Natural killer cell (primary cell): ENCODE measurements around the gene MARCHF11. TPM values are rescaled to one million over a fixed set of nuclear protein-coding genes. Genes with fewer than 3 reads are reported as not detected.

Experiments
- ATAC-seq, 3 donors: fragments of 150-1000 bp in 2 of 3; fragments of 200-7000 bp in 1 of 3; cut with Tn5 transposase; 1 replicate in 1 of 3; 2 replicates in 2 of 3; pipeline ENCODE4 v1.10.0; 2021; ENCODE audit warnings: mild to moderate bottlenecking in 2 of 3, moderate library complexity in 2 of 3
- DNase-seq, 2 donors: peaks; one replicate each; pipeline versions ENCODE4 v3.0.0 to v3.0.0-alpha.2; 2013 to 2021; ENCODE audit warnings: mixed read lengths in 1 of 2
- H3K27ac ChIP-seq: one replicate; pipeline ENCODE4 v1.5.1; 2013; ENCODE audit warnings: mild to moderate bottlenecking, low read length
- H3K27me3 ChIP-seq: one replicate; pipeline ENCODE4 v1.6.1; 2013; ENCODE audit warnings: low read length; ENCODE audit not compliant: control insufficient read depth, insufficient read depth
- H3K36me3 ChIP-seq: one replicate; pipeline ENCODE4 v1.6.1; 2013; ENCODE audit warnings: low read length; ENCODE audit not compliant: control insufficient read depth, insufficient read depth
- H3K4me1 ChIP-seq: one replicate; pipeline ENCODE4 v1.6.1; 2013; ENCODE audit warnings: low read length; ENCODE audit not compliant: control insufficient read depth, insufficient read depth
- H3K4me3 ChIP-seq: one replicate; pipeline ENCODE4 v1.5.1; 2013; ENCODE audit warnings: low read length
- H3K9me3 ChIP-seq: one replicate; pipeline ENCODE4 v1.6.1; 2013; ENCODE audit warnings: low read length; ENCODE audit not compliant: control insufficient read depth, insufficient read depth
- H3K27ac Mint-ChIP-seq, 2 donors: one replicate each; pipeline ENCODE4 v1.8.0; 2022; ENCODE audit warnings: mild to moderate bottlenecking in 2 of 2, mixed read lengths in 2 of 2, moderate library complexity in 1 of 2
- H3K27me3 Mint-ChIP-seq, 2 donors: one replicate each; pipeline ENCODE4 v1.8.0; 2022; ENCODE audit warnings: low read depth in 2 of 2, mixed read lengths in 2 of 2
- H3K36me3 Mint-ChIP-seq: one replicate; pipeline ENCODE4 v1.8.0; 2022; ENCODE audit warnings: mixed read lengths
- H3K4me1 Mint-ChIP-seq, 2 donors: one replicate each; pipeline ENCODE4 v1.8.0; 2022; ENCODE audit warnings: mixed read lengths in 2 of 2
- H3K4me3 Mint-ChIP-seq: one replicate; pipeline ENCODE4 v1.8.0; 2022; ENCODE audit warnings: mild to moderate bottlenecking, moderate library complexity, mixed read lengths
- H3K9me3 Mint-ChIP-seq, 2 donors: one replicate each; pipeline ENCODE4 v1.8.0; 2022; ENCODE audit warnings: mixed read lengths in 2 of 2
- WGBS: methylation state at CpG from one replicate; pipeline ENCODE4 v1.1.7; 2013; ENCODE audit warnings: missing lambda C conversion rate; ENCODE audit not compliant: insufficient coverage; 5-methylcytosine and 5-hydroxymethylcytosine counted together
- intact Hi-C: fragments of 100-400 bp; cut with micrococcal nuclease; formaldehyde crosslinking; loops from one replicate; pipeline ENCODE4 v1.14.2; 2022
- total RNA-seq, 4 donors: library from RNA; stranded (reverse); fragments of 120-200 nt in 1 of 4; gene quantifications; one replicate each; pipeline versions ENCODE4 v1.2.3 to v1.2.4, GENCODE V29; 2013 to 2022
- TF ChIP-seq, protein P1 (sequence below): fragments of 200-600 bp; IDR thresholded peaks from one replicate; pipeline ENCODE4 v1.8.0; 2022; ENCODE audit warnings: antibody characterized with exemption

MARCHF11 gene
- total RNA-seq, 3 donors from 2014 or later (not counting 1 experiment from before 2014, with no cell fraction given) = not detected

DNA sequence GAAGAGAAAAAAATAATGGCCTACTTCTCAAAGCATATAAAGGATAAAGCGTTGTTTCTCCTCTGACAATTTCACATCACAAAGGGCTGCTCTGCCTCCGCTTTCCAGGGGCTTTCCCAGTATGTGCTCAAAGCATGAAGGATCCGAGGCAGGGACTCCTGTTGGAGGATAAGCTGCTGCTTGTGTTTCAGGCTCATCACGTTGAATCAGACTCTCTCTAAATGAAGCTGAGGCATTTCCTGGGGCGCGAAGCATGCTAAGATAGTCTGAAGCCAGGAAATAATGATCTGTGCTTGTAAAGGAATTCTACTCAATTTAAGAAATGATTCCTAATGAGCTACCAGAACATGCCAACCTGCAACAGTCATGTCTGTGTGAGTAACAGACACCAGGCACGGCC lies 97.5 kb downstream of the MARCHF11 start:
- peaks cover 12% of the 10 kb centered on the region for H3K36me3 Mint-ChIP-seq
- H3K4me1 Mint-ChIP-seq = no peaks in the 10 kb centered on the region
- H3K4me3 ChIP-seq = no peak overlapping the region
- no peak overlapping the region for H3K27ac ChIP-seq
- 74% methylated on average over 7 of the region's 7 CpGs for WGBS
- no peaks in the 10 kb centered on the region for H3K27me3 Mint-ChIP-seq
- intact Hi-C loops = no loop called here
- TF ChIP-seq, protein P1, sequence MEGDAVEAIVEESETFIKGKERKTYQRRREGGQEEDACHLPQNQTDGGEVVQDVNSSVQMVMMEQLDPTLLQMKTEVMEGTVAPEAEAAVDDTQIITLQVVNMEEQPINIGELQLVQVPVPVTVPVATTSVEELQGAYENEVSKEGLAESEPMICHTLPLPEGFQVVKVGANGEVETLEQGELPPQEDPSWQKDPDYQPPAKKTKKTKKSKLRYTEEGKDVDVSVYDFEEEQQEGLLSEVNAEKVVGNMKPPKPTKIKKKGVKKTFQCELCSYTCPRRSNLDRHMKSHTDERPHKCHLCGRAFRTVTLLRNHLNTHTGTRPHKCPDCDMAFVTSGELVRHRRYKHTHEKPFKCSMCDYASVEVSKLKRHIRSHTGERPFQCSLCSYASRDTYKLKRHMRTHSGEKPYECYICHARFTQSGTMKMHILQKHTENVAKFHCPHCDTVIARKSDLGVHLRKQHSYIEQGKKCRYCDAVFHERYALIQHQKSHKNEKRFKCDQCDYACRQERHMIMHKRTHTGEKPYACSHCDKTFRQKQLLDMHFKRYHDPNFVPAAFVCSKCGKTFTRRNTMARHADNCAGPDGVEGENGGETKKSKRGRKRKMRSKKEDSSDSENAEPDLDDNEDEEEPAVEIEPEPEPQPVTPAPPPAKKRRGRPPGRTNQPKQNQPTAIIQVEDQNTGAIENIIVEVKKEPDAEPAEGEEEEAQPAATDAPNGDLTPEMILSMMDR = no peak
- no peak overlapping the region for H3K27ac Mint-ChIP-seq
- H3K4me3 Mint-ChIP-seq = no peak overlapping the region
- H3K9me3 ChIP-seq = peaks cover 17% of the 10 kb centered on the region
- ATAC-seq (no peak), DNase-seq (no peak)
- H3K4me1 ChIP-seq = no peaks in the 10 kb centered on the region
- H3K27me3 ChIP-seq = no peaks in the 10 kb centered on the region
- peaks cover 22 to 23% of the 10 kb centered on the region in 2 donors for H3K9me3 Mint-ChIP-seq
- no peaks in the 10 kb centered on the region for H3K36me3 ChIP-seq

DNA sequence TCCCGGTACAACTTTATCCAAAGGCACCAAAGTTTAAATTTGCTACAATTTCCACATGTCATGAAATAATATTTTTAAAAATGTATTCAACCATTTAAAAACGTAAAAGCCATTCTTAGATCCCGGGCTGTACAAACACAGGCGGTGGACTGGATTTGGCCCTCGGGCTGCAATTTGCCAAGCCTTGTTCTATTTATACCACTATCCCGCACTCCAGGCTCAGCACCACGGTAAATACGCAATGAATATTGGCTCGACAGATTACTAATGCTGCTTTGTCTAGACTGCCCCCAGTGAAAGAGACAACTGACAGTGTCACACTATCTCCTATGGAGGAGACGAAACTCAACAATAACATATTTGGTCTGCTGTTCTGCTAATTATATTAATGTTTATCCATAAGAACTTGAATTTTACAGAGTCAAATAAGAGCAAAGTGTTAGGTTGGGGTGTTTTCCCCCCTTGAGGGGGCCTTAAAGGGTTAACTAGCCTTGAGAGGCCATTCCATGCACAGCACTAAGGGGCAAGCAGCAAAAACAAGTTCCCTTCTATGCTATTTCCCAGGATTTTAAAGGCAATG lies 98.1 kb downstream of the MARCHF11 start:
- 95% methylated on average over 9 of the region's 10 CpGs for WGBS
- no peak overlapping the region for H3K4me3 Mint-ChIP-seq
- Histone ChIP-seq H3K4me1 (no peaks in the 10 kb centered on the region), H3K36me3 (no peaks in the 10 kb centered on the region), H3K27ac (no peak overlapping the region), H3K27me3 (no peaks in the 10 kb centered on the region), H3K4me3 (no peak overlapping the region), H3K9me3 (peaks cover 17% of the 10 kb centered on the region)
- no peak overlapping the region for H3K27ac Mint-ChIP-seq
- intact Hi-C loops = no loop called here
- H3K4me1 Mint-ChIP-seq = no peaks in the 10 kb centered on the region
- H3K27me3 Mint-ChIP-seq = no peaks in the 10 kb centered on the region
- peaks cover 22 to 23% of the 10 kb centered on the region in 2 donors for H3K9me3 Mint-ChIP-seq
- no peak for DNase-seq
- no peak for ATAC-seq
- peaks cover 12% of the 10 kb centered on the region for H3K36me3 Mint-ChIP-seq
- TF ChIP-seq, protein P1 = no peak

DNA sequence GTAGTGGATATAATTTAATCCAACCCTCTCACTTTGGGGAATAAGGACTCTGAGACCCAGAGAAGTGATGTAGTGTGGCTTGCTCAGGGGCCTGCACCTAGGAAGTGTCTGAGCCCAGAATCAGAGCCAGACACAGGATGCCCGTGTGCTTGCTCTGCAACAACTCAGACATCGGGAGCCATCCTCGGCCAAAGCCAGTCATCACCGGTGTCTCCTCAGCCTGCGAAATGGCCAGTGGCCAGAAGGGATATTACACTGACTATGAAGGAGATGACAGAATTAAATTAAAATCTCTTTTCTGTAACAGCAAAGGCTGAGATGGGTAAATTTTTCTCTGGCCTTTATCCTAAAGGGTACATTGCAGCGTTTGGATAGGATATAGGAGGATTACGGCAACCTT lies 102.9 kb downstream of the MARCHF11 start:
- ATAC-seq (no peak), DNase-seq (no peak)
- H3K4me3 ChIP-seq = no peak overlapping the region
- TF ChIP-seq, protein P1 = no peak
- Mint-ChIP-seq H3K9me3 (peaks cover 30 to 35% of the 10 kb centered on the region in 2 donors), H3K4me1 (no peaks in the 10 kb centered on the region), H3K27ac (no peak overlapping the region), H3K4me3 (no peak overlapping the region), H3K27me3 (no peaks in the 10 kb centered on the region), H3K36me3 (peaks cover 12% of the 10 kb centered on the region)
- no peaks in the 10 kb centered on the region for H3K4me1 ChIP-seq
- H3K27me3 ChIP-seq = no peaks in the 10 kb centered on the region
- H3K9me3 ChIP-seq = peaks cover 12% of the 10 kb centered on the region
- intact Hi-C loops = no loop called here
- 93% methylated on average over 5 of the region's 7 CpGs for WGBS
- H3K36me3 ChIP-seq = no peaks in the 10 kb centered on the region
- no peak overlapping the region for H3K27ac ChIP-seq

DNA sequence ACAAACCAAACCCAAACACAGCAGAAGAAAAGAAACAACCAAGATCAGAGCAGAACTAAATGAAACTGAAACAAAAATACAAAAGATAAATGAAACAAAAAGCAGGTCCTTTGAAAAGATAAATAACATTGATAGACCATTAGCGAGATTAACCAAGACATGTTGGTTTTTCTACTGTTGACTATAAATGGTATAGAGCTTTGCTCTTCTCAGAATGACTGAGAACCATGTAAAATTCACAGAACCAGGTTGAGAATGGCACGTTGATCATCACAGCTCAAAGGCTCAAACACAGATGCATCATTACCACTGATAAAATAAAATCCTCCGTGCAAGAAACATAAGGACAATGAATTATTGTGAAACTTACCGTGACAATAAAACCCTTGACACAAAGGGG lies 105.2 kb downstream of the MARCHF11 start:
- peaks cover 1% of the 10 kb centered on the region for H3K9me3 ChIP-seq
- H3K36me3 Mint-ChIP-seq = peaks cover 2% of the 10 kb centered on the region
- no peak overlapping the region for H3K27ac Mint-ChIP-seq
- WGBS = 72% methylated on average over 2 of the region's 4 CpGs
- H3K27me3 ChIP-seq = no peaks in the 10 kb centered on the region
- intact Hi-C loops = no loop called here
- TF ChIP-seq, protein P1 = no peak
- no peaks in the 10 kb centered on the region for H3K4me1 Mint-ChIP-seq
- H3K27ac ChIP-seq = no peak overlapping the region
- ATAC-seq = no peak
- H3K27me3 Mint-ChIP-seq = no peaks in the 10 kb centered on the region
- H3K9me3 Mint-ChIP-seq = peaks cover 17 to 19% of the 10 kb centered on the region in 2 donors
- no peaks in the 10 kb centered on the region for H3K4me1 ChIP-seq
- DNase-seq = no peak
- H3K4me3 Mint-ChIP-seq = no peak overlapping the region
- H3K4me3 ChIP-seq = no peak overlapping the region
- H3K36me3 ChIP-seq = no peaks in the 10 kb centered on the region
